RWPE1 (cell line): ENCODE measurements around the gene ARMC2.
A peak's percentile ranks its signal among the peaks of the same experiment; 100 is the strongest.

Experiments
- CTCF ChIA-PET: fragments of 350-600 bp; sonication (Branson Sonifier 250); formaldehyde crosslinking; extraction: SDS; loops from one replicate; lab custom pipeline; 2021; lab: Yijun Ruan, JAX
- POLR2A ChIA-PET: fragments of 400-600 bp; formaldehyde crosslinking; extraction: SDS; loops from one replicate; lab custom pipeline; 2020; ENCODE audit warnings: antibody characterized with exemption; ENCODE audit not compliant: low non-redundant PET; lab: Yijun Ruan, JAX
- DNase-seq: peaks from one replicate; pipeline ENCODE4 v3.0.0; 2012; ENCODE audit warnings: low spot score
- H3K27ac ChIP-seq: fragments of 450-650 bp; 2 replicates; pipeline ENCODE4 v1.5.1; 2017
- TF ChIP-seq, protein P1 (sequence below): fragments of 450-650 bp; conservative IDR thresholded peaks from 2 replicates; pipeline ENCODE4 v1.5.1; 2017; ENCODE audit warnings: low read depth, mild to moderate bottlenecking

The ARMC2 gene

DNA sequence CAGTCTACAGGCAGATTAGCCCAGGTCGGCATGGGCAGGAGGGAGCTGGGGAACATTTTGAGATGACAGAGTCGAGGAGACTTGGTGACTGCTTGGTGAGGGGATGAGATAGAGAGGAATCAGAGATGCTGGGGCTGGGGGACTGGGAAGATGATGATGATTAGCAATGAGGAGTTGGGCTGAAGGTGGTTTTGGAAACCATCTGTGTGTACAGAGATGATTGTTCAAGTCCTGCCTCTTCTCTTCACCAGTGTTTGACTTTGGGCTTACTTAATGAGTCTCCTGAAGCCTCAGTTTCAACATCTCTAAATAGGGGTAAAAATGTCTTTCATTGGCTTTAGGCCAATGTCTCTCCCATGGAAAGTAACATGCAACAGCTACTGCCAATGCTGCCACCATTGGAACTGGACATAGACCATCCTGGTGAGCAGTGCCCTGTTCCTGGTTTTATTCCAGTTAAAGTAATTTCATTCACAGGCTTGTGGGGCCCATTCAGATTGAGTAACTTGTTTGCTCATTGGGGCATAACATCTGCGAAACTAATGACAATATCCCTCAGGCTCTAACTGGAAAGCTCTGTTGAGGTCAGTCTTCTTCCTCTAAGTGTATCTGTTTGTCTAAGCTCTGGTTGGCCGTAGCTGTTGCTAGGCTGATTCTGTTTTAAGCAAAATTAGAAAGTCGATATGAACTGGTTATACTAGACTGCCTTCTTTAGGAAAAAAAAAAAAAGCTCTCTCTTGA is 99.1 kb downstream of the ARMC2 start:
- CTCF ChIA-PET: interaction anchor here (0.6 to 0.7 kb wide), 2 partner anchors 1091 to 1398 kb away, joined by 4 read pairs; no protein-coding TSS in a partner anchor
- POLR2A ChIA-PET: interaction anchor here (0.5 to 0.8 kb wide), 2 partner anchors 61 to 668 kb away, joined by 3 read pairs; no protein-coding TSS in a partner anchor
- H3K27ac ChIP-seq: peak overlapping the region; percentile 47; the same call in 1 of the 2 replicates
- peak; percentile 80 for DNase-seq
- TF ChIP-seq, protein P1, sequence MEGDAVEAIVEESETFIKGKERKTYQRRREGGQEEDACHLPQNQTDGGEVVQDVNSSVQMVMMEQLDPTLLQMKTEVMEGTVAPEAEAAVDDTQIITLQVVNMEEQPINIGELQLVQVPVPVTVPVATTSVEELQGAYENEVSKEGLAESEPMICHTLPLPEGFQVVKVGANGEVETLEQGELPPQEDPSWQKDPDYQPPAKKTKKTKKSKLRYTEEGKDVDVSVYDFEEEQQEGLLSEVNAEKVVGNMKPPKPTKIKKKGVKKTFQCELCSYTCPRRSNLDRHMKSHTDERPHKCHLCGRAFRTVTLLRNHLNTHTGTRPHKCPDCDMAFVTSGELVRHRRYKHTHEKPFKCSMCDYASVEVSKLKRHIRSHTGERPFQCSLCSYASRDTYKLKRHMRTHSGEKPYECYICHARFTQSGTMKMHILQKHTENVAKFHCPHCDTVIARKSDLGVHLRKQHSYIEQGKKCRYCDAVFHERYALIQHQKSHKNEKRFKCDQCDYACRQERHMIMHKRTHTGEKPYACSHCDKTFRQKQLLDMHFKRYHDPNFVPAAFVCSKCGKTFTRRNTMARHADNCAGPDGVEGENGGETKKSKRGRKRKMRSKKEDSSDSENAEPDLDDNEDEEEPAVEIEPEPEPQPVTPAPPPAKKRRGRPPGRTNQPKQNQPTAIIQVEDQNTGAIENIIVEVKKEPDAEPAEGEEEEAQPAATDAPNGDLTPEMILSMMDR: no peak

DNA sequence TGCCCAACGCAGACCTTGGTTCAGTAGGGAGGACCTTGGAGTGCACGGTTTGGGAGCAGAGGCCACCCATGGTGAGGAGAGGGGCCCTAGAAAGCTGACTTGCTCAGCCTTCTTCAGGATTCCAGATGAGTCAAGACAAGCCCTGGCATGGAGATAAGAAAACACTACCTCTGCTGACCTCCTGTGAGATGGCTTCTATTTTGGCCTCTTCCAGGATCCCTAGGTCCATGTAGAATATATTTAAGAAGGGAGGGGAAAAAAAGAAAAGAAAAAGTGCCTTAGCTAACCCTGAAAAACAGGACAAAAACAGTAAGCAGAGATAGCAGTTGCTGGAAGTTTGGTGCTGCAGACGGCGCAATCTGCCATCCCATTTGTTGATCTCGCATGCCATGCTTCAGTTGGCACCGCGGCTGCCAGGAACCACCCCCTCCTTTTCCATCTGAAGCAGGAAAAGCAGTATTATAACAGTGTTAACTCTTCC is 100.0 kb downstream of the ARMC2 start:
- TF ChIP-seq, protein P1: no peak
- ChIA-PET CTCF (interaction anchor here (0.6 to 0.7 kb wide), 4 partner anchors 125 to 1399 kb away, joined by 3 to 4 read pairs (median 4); no protein-coding TSS in a partner anchor), POLR2A (interaction anchor here (0.5 to 0.8 kb wide), 2 partner anchors 60 to 669 kb away, joined by 3 read pairs; no protein-coding TSS in a partner anchor)
- DNase-seq: peak; percentile 30
- peak overlapping the region; percentile 59 for H3K27ac ChIP-seq

DNA sequence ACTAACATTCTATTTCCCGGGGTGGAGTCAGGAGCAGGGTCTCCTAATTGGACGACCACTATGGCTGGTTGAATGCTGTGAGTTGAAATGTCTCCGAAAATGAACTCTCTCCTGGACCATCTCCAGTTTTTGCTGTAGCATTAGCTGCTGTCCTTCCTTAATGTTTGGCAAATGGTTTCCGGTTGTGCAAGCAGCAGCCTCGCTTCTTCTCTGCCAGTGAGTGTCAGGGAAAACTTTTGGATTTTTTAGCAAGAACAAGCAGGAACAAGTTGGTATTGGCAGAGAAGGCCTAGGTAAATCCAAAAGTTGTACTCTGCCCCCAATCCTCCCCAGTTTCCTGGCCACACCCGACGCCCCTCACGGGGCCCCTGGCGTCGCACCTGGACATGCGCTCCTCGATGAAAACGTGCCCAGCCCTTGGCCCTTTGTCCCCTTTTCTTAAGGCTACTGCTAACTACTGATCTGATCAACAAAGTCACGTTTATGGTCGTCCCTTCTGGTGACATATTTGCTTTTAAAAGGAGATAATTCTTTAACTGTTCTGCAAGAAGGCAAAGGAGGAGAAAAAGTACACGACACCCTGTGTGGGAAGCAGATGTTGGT is 103.2 kb downstream of the ARMC2 start:
- ChIA-PET CTCF (no interaction called here), POLR2A (no interaction called here)
- H3K27ac ChIP-seq: peak overlapping the region; percentile 86
- no peak for DNase-seq
- TF ChIP-seq, protein P1: no peak

DNA sequence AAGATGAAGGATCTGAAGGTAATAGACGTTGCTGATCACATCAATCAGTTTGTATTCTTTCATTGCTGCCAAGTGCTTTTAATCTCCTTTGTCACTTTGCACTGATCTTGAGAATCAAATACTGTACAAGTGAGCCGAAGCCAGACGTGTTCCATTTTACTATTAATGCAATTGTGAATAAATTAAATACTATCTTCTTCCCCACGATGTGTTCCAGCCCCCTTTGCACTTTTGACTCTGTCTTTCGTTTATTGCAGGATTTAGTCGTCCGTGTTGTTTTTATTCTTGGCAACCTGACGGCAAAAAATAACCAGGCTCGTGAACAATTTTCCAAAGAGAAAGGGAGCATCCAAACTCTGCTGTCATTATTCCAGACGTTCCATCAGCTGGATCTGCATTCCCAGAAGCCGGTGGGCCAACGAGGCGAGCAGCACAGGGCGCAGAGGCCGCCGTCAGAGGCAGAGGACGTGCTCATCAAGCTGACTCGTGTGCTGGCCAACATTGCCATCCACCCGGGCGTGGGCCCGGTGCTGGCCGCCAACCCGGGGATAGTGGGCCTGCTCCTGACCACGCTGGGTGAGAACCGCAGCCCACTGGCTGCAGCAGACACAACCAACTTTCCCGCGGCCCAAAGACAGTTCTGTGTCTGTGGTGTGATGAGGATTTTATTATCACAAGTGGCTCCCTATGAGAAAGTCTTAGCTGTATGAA is 104.7 kb downstream of the ARMC2 start:
- POLR2A ChIA-PET: no interaction called here
- no peak for DNase-seq
- TF ChIP-seq, protein P1: no peak
- CTCF ChIA-PET: no interaction called here
- H3K27ac ChIP-seq: no peak overlapping the region

DNA sequence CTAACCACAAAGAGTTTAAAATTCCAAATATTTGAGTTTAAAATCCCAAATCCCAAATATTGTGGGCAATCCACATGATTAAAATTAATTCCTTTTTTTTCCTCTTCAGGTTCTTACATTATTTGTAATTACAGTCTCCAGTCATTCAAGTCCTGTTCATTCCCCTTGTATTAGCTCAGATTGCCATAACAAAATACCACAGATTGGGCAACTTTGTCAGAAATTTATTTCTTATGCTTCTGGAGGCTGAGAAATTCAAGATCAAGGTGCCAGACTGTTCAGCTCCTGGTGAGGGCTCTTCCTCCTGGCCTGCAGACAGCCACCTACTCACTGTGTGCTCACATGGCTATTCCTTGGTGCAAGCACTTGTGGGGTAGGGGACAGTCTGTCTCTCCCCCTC is 105.5 kb downstream of the ARMC2 start:
- ChIA-PET POLR2A (no interaction called here), CTCF (no interaction called here)
- H3K27ac ChIP-seq: no peak overlapping the region
- no peak for DNase-seq
- TF ChIP-seq, protein P1: no peak
